Myocyte (in vitro differentiated cells): ENCODE results near the gene PKLR. TPM values are rescaled to one million over a fixed set of nuclear protein-coding genes. Genes with fewer than 3 reads are reported as not detected.
"Not testable (repeated sequence)": the region's sequence is repeated elsewhere in the genome, so short reads cannot be mapped to it uniquely, and the experiment has no call there.

Experiments used
- DNase-seq: peaks from one replicate; pipeline ENCODE4 v3.0.0-alpha.2; 2012; ENCODE audit warnings: low read depth
- total RNA-seq: library from RNA; depleted of rRNA; stranded (reverse); fragments of >200 nt; gene quantifications from 2 replicates; pipeline ENCODE4 v1.2.3, GENCODE V29; 2014

PKLR gene
- total RNA-seq, 1 donor from 2014 or later: not detected

GRCh38 chr1:155318082-155318481 lies 16.8 kb upstream of the PKLR start:
- DNase-seq: no peak

- no peak for DNase-seq
These were observed 15.7 kb upstream of the PKLR start for GRCh38 chr1:155316922-155317321.

- DNase-seq: peak; percentile 81
These were observed 12.0 kb upstream of the PKLR start for GRCh38 chr1:155313261-155313660.

- DNase-seq: peak; percentile 50
These were observed 8.3 kb upstream of the PKLR start for GRCh38 chr1:155309423-155310021.

- peak; percentile 100 for DNase-seq
These were observed 7.5 kb upstream of the PKLR start, which contains the start of gene FDPS for GRCh38 chr1:155308493-155309422. Gene FDPS, plus strand, starts transcription at chr1:155308866. Its CDS starts 924 bp downstream, at chr1:155309790.

- peak; percentile 55 for DNase-seq
These were observed 6.1 kb upstream of the PKLR start for GRCh38 chr1:155307247-155307740.

GRCh38 chr1:155305881-155306391 lies 4.7 kb upstream of the PKLR start:
- peak; percentile 96 for DNase-seq

GRCh38 chr1:155304558-155305063 lies 3.4 kb upstream of the PKLR start:
- no peak for DNase-seq

GRCh38 chr1:155300553-155301329 lies 497 bp downstream of the PKLR start:
- no peak for DNase-seq

GRCh38 chr1:155300024-155300423 lies 1.2 kb downstream of the PKLR start:
- no peak for DNase-seq

GRCh38 chr1:155297384-155297783 lies 3.9 kb downstream of the PKLR start:
- no peak for DNase-seq

- DNase-seq: no peak
These were observed 4.6 kb downstream of the PKLR start for GRCh38 chr1:155296661-155297060.

GRCh38 chr1:155295942-155296267 lies 5.3 kb downstream of the PKLR start:
- no peak for DNase-seq

GRCh38 chr1:155295183-155295941 lies 5.9 kb downstream of the PKLR start:
- DNase-seq: no peak

- no peak for DNase-seq
These were observed 6.6 kb downstream of the PKLR start for GRCh38 chr1:155294520-155295182.

GRCh38 chr1:155293086-155293749 lies 8.0 kb downstream of the PKLR start:
- no peak for DNase-seq

- not testable (repeated sequence) for DNase-seq
These were observed 10.2 kb downstream of the PKLR start for GRCh38 chr1:155291006-155291405.

GRCh38 chr1:155287987-155288543 lies 13.2 kb downstream of the PKLR start:
- no peak for DNase-seq

GRCh38 chr1:155286544-155286943 lies 14.7 kb downstream of the PKLR start:
- no peak for DNase-seq
